GM03348 (cell line): ENCODE results near the gene NUP62.

ENCODE experiments used
- DNase-seq: peaks from one replicate; pipeline ENCODE4 v3.0.0; 2012; ENCODE audit warnings: low spot score

Gene NUP62

DNA sequence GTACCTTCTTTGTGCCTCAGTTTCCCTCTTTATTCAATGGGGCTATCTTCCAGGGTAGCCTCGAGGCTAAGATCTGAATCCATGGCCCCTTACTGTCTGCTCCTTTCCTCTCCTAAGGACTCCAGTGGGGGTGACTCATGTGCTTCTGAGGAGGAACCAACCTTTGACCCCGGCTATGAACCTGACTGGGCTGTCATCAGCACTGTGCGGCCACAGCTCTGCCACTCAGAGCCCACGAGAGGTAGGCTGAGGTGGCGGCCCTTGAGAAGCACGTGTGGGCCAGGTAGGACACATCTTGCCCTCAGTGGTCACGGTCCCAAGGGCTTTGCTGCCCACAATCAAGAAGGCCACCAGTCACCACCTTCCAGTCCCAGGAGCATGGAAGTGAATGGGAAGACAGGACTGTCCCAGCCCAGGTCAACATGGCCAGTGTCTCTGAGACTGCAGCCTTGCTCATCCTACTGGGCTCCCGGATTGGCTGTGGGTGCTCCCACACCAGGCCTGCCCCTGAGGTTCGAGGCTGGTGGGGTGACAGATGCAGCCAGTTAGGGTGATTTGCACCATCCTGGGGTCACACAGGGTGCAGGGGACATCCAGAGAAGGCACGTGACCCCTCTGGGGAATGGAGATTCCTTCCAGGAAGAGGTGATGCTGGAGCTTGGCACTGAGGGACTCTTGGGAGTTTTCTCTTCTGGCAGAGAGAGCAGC is 49.0 kb downstream of the NUP62 start:
- no peak for DNase-seq

DNA sequence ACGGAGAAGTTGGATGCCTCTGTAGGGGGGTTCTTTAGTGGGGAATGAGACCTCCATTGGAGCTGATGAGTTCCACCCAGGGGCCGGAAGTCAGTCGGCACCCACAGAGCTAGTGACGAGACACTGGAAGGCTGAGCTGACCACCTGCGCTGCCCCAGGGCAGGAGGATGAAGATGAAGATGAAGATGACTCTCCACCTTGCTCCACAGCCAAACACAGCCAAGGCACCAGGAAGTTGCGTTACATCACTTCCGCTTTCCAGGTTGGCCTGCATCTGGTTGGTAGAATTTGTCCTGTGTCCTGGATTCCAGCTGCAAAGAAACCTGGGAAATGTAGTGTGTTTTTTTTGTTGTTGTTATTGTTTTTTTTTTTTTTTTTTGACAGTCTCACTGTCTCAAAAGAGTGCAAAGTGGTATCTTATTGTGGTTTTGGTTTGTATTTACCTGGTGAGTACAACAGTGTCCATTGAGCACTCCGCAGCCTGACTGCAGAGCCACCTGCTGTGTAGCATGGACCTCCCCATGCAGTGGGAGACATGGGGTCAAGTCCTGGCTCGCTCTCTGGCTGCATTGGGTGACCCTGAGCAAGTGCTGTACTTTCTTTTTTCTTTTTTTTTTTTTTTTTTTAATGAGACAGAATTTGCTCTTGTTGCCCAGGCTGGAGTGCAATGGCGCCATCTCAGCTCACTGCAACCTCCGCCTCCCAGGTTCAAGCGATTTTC is 49.9 kb downstream of the NUP62 start:
- no peak for DNase-seq

DNA sequence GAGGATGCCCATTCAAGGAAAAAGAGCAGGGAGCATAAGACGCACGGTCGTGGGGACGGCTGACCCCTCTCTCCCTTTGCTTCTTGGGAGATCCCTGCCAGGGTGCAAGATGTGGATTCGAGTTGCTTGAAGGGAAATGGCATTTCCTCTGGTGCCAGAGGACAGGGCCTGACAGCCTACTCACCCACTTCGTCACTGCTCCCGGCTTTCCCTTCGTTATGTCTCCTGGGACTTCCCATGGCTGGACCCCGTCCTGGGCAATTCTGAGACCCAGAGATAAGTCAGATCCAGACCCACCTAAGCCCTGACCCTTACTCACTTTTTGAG is 50.6 kb downstream of the NUP62 start:
- no peak for DNase-seq

DNA sequence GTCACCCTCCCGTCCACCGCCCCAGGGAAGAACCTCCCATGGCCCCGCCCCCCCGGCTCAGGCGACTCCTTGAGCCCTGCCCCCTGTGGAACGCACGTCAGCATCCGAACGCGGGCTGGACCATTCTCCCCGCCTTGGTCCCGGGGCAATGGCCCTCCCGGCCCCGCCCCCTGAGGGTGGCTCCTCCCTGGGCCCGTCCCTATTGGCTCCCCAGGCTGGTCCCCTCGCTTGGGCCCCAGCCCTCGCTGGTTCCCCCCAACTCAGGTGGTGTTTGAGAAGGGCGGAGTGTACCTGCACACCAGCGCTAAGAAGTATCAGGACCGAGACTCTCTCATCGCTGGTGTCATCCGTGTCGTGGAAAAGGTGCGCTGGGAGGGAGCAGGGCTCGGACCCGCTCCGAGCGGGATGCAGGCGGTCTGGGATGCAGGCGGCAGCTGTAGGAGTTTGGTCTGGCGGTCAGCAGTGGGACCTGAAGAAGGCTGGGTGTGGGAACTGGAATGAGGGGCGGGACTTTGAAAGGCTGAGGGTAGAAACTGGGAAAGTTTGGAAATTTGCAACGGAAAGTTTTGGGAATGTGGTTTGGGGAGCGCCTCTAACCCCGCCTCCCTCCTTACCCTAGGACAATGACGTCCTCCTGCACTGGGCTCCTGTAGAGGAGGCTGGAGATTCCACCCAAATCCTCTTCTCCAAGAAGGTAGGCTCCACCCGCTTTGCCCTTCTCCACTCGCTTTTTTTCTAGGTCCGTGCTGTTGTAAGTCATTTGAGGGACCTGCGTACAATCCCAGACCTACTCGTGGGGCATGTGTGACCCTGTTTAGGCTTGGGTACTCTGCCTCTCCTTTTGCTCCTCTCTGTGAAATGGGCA is 51.2 kb downstream of the NUP62 start:
- peak; percentile 99 for DNase-seq

GRCh38 chr19:49877020-49877878 is 52.1 kb downstream of the NUP62 start, which contains the start of the genes AKT1S1 and TBC1D17:
Gene AKT1S1, minus strand, starts transcription at chr19:49877355. Its CDS starts 4,060 bp downstream, at chr19:49873295.
Gene TBC1D17, plus strand, starts transcription at chr19:49877702. Its CDS starts 22 bp downstream, at chr19:49877724.
- peak; percentile 97 for DNase-seq

DNA sequence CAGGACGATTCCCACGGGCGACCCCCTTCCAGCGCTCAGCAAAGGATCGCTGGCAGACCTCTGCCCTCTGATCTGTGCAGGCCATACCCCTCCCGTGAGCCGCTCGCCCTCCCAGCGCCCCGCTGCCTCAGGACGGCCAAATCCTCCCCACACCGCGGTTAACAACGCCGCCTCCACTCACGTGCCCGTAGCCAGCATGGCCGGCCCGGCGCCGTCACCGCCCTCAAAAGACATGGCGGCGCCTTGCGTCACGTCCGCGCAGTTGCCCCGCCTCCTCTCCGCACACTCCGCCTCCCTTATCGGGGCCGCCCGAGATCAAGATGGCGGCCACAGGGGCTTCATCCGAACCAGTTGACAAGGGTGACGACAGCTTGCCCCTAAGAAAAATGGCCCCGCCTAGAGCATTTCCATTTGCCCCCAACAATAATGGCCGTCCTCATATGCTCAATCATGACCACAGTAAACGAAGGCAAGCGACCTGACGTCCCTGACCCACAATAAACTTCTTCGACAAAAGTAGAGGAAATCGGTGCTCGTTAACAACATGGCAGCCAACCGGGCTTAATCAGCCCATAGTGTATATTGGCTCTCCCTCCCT is 52.8 kb downstream of the NUP62 start:
- peak; percentile 91 for DNase-seq

GRCh38 chr19:49875857-49876421 is 53.4 kb downstream of the NUP62 start:
- DNase-seq: peak; percentile 62

GRCh38 chr19:49875177-49875576 is 54.1 kb downstream of the NUP62 start:
- no peak for DNase-seq

- DNase-seq: no peak
Measured at GRCh38 chr19:49874503-49875157, 54.7 kb downstream of the NUP62 start.

GRCh38 chr19:49873834-49874233 is 55.5 kb downstream of the NUP62 start:
- DNase-seq: no peak

- no peak for DNase-seq
Measured at GRCh38 chr19:49873129-49873521, 56.2 kb downstream of the NUP62 start.

GRCh38 chr19:49872245-49873128 is 56.8 kb downstream of the NUP62 start:
- DNase-seq: no peak

DNA sequence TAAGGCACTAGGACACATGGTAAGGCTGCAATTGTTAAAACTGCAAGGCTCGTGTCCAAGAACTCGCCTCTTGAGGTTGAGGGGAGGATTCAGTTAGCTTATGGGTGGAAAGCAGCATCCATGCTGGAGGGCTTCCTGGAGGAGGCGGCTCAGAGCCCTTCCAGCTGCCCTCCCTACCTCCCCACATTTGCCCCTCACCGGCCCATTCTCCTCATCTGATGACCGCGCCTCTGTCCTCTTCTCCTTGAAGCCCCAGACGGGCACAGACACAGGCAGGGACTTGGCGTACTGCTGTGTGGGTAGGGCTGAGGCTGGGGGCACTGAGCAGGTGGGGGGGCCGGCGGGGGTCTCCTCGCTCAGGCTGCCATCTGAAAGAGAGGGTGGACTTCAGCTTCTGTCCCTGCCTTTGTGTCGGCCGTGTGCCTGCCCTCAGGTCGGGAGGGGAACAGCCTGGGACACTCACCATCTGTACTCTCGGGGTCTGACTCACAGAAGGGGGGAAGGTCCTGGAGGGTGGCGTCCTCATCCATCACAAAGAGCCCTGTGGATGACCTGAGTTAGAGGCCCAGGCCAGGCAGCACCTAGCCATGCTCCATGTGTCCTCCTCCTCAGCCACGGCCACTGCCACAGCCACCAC is 57.8 kb downstream of the NUP62 start:
- no peak for DNase-seq

DNA sequence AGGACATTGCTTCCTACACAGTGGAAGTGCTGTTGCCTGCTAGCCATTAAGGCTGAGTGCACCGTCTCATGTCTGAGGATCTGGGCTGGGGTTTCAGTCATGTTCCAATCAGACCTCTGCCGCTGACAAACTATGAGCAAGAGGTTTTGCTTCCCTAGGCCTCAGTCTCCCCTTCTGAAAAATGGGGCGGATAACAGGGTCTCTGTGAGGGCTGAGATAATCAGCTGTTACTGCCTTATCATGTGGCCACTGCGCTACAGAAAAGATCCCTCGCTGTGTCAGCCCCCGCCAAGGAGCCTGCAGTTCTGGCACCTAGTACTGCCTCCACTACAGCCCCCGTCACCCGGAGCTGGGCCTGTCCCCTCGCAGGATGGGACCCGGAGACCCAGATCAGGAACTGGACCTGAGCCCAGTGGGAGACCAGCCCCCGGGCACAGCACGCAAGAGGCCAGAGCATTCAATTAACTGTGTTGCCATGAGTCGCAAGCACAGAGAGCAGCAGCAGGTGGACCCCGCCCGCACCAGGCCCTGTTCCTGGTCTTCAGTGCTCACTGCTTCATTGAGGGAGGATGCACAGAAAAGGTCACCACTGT is 58.9 kb downstream of the NUP62 start:
- no peak for DNase-seq

GRCh38 chr19:49869484-49870308 is 59.6 kb downstream of the NUP62 start:
- DNase-seq: peak; percentile 95

DNA sequence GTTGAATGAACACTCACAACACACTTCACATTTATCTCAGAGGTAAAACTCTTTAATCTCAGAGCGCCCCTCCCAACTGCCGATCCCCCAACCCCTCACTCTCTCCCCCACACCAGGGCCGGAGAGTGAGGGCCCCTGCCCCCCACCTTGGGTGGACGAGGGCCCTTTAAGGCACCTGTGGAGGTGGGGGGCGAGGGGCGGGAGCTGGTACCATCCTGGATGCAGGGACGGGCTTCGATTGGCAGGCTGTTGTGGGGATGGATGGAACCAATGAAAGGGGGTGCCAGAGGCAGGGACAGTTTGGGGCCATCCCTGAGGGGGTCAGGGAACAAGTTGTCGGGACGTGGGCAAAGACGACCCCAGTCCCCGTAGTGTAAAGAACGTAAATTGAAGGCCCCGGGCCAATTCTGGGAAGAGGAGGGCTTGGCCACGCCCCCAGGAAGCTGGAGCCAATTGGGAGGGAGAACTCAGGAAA is 60.3 kb downstream of the NUP62 start:
- DNase-seq: no peak
